ENCODE data around the gene MACF1.

MACF1 gene

GRCh38 chr1:39167632-39168209 is 36.8 kb upstream of the MACF1 start:
- Histone ChIP-seq H3K4me2 (ENCODE audit: low read length) (no peak overlapping the region), H3K36me3 (ENCODE audit: insufficient read depth, low read length) (no peaks in the 10 kb centered on the region), H3K4me3 (ENCODE audit: low read length) (no peak overlapping the region), H3K9ac (ENCODE audit: low read depth, low read length) (no peak overlapping the region), H3K4me1 (ENCODE audit: control insufficient read depth, insufficient read depth, low read length) (peaks cover 34% of the 10 kb centered on the region), H3K9me3 (replicated peaks; ENCODE audit: low read length) (no peaks in the 10 kb centered on the region), H3K27me3 (ENCODE audit: control insufficient read depth, insufficient read depth, low read length) (no peaks in the 10 kb centered on the region)

- no peaks in the 10 kb centered on the region for H3K36me3 ChIP-seq (ENCODE audit: insufficient read depth, low read length)
Measured at GRCh38 chr1:39168301-39169080, 36.0 kb upstream of the MACF1 start.

GRCh38 chr1:39170731-39171667 is 33.5 kb upstream of the MACF1 start:
- Histone ChIP-seq H3K9me3 (replicated peaks; ENCODE audit: low read length) (no peaks in the 10 kb centered on the region), H3K4me2 (ENCODE audit: low read length) (peak overlapping the region; percentile 31), H3K4me3 (ENCODE audit: low read length) (no peak overlapping the region), H3K4me1 (ENCODE audit: control insufficient read depth, insufficient read depth, low read length) (peaks cover 47% of the 10 kb centered on the region), H3K9ac (ENCODE audit: low read depth, low read length) (no peak overlapping the region), H3K36me3 (ENCODE audit: insufficient read depth, low read length) (no peaks in the 10 kb centered on the region), H3K27me3 (ENCODE audit: control insufficient read depth, insufficient read depth, low read length) (no peaks in the 10 kb centered on the region)

More at GRCh38 chr1:39168301-39169080, 36.0 kb upstream of the MACF1 start:
- H3K9me3 ChIP-seq (replicated peaks; ENCODE audit: low read length), result no peaks in the 10 kb centered on the region
- H3K27me3 ChIP-seq (ENCODE audit: control insufficient read depth, insufficient read depth, low read length), result no peaks in the 10 kb centered on the region
- H3K4me1 ChIP-seq (ENCODE audit: control insufficient read depth, insufficient read depth, low read length), result peaks cover 38% of the 10 kb centered on the region
- H3K4me3 ChIP-seq (ENCODE audit: low read length), result no peak overlapping the region
- H3K4me2 ChIP-seq (ENCODE audit: low read length), result no peak overlapping the region
- no peak overlapping the region for H3K9ac ChIP-seq (ENCODE audit: low read depth, low read length)

DNA sequence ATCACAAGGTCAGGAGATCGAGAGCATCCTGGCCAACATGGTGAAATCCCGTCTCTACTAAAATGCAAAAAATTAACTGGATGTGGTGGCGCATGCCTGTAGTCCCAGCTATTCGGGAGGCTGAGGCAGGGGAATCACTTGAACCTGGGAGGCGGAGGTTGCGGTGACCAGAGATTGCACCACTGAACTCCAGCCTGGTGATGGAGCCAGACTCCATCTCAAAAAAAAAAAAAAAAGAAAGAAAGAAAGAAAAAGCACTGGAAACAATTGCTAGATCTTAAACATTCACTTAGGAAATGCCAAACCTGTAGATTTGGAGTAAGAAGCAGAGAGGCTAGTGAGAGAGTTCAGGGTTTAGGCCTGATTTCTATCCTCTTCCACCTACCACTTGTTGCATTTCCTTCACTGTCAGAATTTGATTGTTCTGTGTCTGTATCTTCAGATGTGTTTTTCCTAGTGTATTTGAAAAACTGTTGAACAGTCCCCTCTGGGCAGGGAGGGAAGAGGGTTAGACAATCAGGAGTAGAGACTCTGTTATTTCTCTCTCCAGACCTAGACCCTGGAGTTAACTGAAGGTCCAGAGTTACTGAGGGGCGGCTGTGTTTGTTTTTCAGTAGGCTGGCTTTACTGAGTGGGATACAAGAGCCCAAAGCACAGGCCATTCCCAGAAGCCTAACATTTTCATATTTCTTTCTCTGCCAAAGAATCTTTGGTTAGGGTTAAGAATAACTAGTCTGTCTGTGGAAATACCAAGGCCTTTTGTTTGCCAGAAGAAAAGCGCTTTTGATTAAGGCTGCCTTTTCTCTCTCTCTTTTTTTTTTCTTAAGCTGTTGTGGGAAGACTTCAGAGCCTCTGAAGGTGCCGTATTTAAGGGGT is 31.1 kb upstream of the MACF1 start:
- no peaks in the 10 kb centered on the region for H3K9me3 ChIP-seq (replicated peaks; ENCODE audit: low read length)
- H3K4me1 ChIP-seq (ENCODE audit: control insufficient read depth, insufficient read depth, low read length), result peaks cover 51% of the 10 kb centered on the region
- H3K4me3 ChIP-seq (ENCODE audit: low read length), result no peak overlapping the region
- peak overlapping the region; percentile 38 for H3K9ac ChIP-seq (ENCODE audit: low read depth, low read length)
- H3K27me3 ChIP-seq (ENCODE audit: control insufficient read depth, insufficient read depth, low read length), result no peaks in the 10 kb centered on the region
- peak overlapping the region; percentile 39 for H3K4me2 ChIP-seq (ENCODE audit: low read length)
- H3K36me3 ChIP-seq (ENCODE audit: insufficient read depth, low read length), result no peaks in the 10 kb centered on the region

- Histone ChIP-seq H3K9ac (ENCODE audit: low read depth, low read length) (peak overlapping the region; percentile 38), H3K4me3 (ENCODE audit: low read length) (no peak overlapping the region), H3K36me3 (ENCODE audit: insufficient read depth, low read length) (no peaks in the 10 kb centered on the region), H3K9me3 (replicated peaks; ENCODE audit: low read length) (no peaks in the 10 kb centered on the region), H3K27me3 (ENCODE audit: control insufficient read depth, insufficient read depth, low read length) (no peaks in the 10 kb centered on the region), H3K4me1 (ENCODE audit: control insufficient read depth, insufficient read depth, low read length) (peaks cover 57% of the 10 kb centered on the region), H3K4me2 (ENCODE audit: low read length) (peak overlapping the region; percentile 39)
Measured at GRCh38 chr1:39173995-39174380, 30.5 kb upstream of the MACF1 start.

DNA sequence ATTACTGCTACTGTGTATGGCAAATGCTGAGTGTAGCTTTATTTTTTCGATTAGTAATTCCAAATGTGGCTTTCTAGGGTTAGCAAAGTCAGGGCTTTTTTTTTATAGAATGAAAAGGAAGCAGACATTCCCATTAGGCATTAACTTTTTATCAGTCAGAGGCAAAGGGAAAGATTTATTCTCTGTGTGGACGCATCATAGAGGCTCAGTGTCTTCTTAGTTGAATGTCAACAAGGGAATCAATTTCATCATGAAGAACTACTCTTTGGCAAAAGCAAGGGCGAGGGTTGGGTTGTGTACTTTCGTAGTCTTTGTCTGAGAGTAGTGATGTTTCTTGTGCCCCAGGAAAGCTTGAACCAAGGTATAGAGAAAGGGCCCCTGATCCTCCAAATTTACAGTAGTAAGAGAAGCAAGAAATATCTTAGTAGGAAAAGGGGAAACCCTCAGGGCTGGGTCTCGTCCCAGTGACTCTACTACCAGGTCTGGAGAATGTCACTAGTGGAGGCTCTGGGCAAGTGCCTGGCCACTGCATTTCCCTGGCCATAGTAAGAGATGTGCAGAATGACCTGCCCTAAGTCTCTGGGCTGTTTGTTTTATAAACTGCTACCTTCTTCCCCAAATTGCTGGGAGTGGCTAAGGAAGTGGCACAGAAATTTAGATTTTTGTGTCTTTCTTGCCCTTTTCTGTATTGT is 30.0 kb upstream of the MACF1 start:
- peak overlapping the region; percentile 39 for H3K4me2 ChIP-seq (ENCODE audit: low read length)
- no peaks in the 10 kb centered on the region for H3K36me3 ChIP-seq (ENCODE audit: insufficient read depth, low read length)
- no peak overlapping the region for H3K9ac ChIP-seq (ENCODE audit: low read depth, low read length)
- no peaks in the 10 kb centered on the region for H3K9me3 ChIP-seq (replicated peaks; ENCODE audit: low read length)
- no peaks in the 10 kb centered on the region for H3K27me3 ChIP-seq (ENCODE audit: control insufficient read depth, insufficient read depth, low read length)
- peaks cover 62% of the 10 kb centered on the region for H3K4me1 ChIP-seq (ENCODE audit: control insufficient read depth, insufficient read depth, low read length)
- no peak overlapping the region for H3K4me3 ChIP-seq (ENCODE audit: low read length)

GRCh38 chr1:39177706-39178105 is 26.8 kb upstream of the MACF1 start:
- H3K4me3 ChIP-seq (ENCODE audit: low read length), result no peak overlapping the region
- H3K4me1 ChIP-seq (ENCODE audit: control insufficient read depth, insufficient read depth, low read length), result peaks cover 50% of the 10 kb centered on the region
- peak overlapping the region; percentile 67 for H3K9ac ChIP-seq (ENCODE audit: low read depth, low read length)
- no peaks in the 10 kb centered on the region for H3K27me3 ChIP-seq (ENCODE audit: control insufficient read depth, insufficient read depth, low read length)
- no peaks in the 10 kb centered on the region for H3K36me3 ChIP-seq (ENCODE audit: insufficient read depth, low read length)
- H3K4me2 ChIP-seq (ENCODE audit: low read length), result peak overlapping the region; percentile 53
- H3K9me3 ChIP-seq (replicated peaks; ENCODE audit: low read length), result no peaks in the 10 kb centered on the region

DNA sequence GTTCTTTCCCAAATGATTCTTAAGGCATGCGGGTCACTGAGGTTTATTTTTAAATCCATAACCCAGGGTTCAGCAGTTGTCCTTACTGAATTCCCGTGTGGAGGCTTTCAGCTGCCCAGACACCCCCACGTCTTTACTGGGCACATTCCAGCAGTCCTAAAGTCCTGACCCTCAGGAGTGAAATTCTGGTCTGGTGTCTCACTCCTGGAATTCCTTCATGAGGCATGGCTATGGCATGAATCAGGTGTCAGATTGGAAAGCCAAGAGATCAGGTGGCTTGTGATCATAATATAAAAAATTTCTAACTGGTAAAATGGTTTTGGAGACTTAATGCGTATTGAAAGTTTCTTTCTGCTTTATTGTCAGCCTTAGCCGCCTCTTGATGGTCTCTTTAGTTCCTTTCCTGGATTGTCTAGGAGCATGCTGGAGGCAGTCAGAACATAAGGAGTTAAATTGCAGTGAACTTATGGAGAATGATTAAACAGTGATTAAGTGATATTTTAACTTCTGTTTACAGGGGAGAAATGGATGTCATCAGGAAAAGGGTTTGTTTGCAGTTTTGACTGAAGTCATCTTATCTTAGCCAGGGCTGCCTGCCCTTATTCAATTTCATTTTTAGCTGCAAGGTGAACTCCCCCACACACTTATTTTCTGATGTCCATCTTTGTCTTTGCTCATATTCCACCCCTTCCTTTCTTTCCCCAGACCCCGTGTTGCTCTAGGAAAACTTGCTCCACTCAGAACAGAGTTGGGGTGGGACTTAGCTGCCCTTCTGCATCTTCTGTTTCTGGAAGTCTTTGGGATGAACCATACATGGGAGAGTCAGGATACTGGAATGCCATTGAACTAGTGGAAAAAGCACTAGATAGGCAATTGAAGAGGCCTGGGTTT is 25.7 kb upstream of the MACF1 start:
- Histone ChIP-seq H3K4me1 (ENCODE audit: control insufficient read depth, insufficient read depth, low read length) (peaks cover 51% of the 10 kb centered on the region), H3K4me2 (ENCODE audit: low read length) (peak overlapping the region; percentile 53), H3K9ac (ENCODE audit: low read depth, low read length) (peak overlapping the region; percentile 67), H3K4me3 (ENCODE audit: low read length) (peak overlapping the region; percentile 11), H3K36me3 (ENCODE audit: insufficient read depth, low read length) (no peaks in the 10 kb centered on the region), H3K27me3 (ENCODE audit: control insufficient read depth, insufficient read depth, low read length) (no peaks in the 10 kb centered on the region), H3K9me3 (replicated peaks; ENCODE audit: low read length) (no peaks in the 10 kb centered on the region)

DNA sequence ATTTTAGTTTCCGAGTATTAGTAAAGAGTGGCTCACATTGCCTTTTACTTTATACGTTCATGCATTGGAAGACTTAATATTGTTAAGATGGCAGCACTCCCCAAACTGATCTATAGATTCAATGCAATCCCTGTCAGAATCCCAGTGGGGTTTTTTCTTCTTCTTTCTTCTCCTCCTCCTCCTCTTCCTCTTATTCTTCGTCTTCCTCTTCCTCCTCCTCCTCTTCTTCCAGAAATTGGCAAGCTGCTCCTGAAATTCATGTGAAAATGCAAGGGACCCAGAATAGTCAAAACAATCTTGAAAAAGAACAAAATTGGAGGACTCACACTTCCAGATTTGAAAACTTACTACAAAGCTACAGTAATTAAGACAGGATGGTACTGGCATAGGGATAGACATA is 23.2 kb upstream of the MACF1 start:
- Histone ChIP-seq H3K9me3 (replicated peaks; ENCODE audit: low read length) (no peaks in the 10 kb centered on the region), H3K9ac (ENCODE audit: low read depth, low read length) (no peak overlapping the region), H3K4me2 (ENCODE audit: low read length) (no peak overlapping the region), H3K27me3 (ENCODE audit: control insufficient read depth, insufficient read depth, low read length) (no peaks in the 10 kb centered on the region), H3K4me3 (ENCODE audit: low read length) (no peak overlapping the region), H3K4me1 (ENCODE audit: control insufficient read depth, insufficient read depth, low read length) (peaks cover 59% of the 10 kb centered on the region), H3K36me3 (ENCODE audit: insufficient read depth, low read length) (no peaks in the 10 kb centered on the region)

- no peaks in the 10 kb centered on the region for H3K27me3 ChIP-seq (ENCODE audit: control insufficient read depth, insufficient read depth, low read length)
- no peaks in the 10 kb centered on the region for H3K9me3 ChIP-seq (replicated peaks; ENCODE audit: low read length)
- no peaks in the 10 kb centered on the region for H3K36me3 ChIP-seq (ENCODE audit: insufficient read depth, low read length)
- H3K9ac ChIP-seq (ENCODE audit: low read depth, low read length), result no peak overlapping the region
- H3K4me2 ChIP-seq (ENCODE audit: low read length), result no peak overlapping the region
- H3K4me3 ChIP-seq (ENCODE audit: low read length), result no peak overlapping the region
- peaks cover 53% of the 10 kb centered on the region for H3K4me1 ChIP-seq (ENCODE audit: control insufficient read depth, insufficient read depth, low read length)
Measured at GRCh38 chr1:39182804-39183203, 21.7 kb upstream of the MACF1 start.

Measured in skeletal muscle satellite cell (primary cell).